ENCODE results near the gene B4GALNT3.

- peak; percentile 87 to 97 (median 97) for TF ChIP-seq CTCF (IDR thresholded peaks at IDR 0.05 in 4 of 5, conservative IDR thresholded peaks at IDR 0.05 in 1 of 5)
- TF ChIP-seq POLR2A (IDR thresholded peaks at IDR 0.05): no peak
Measured at GRCh38 chr12:569803-570434, 110.2 kb downstream of the B4GALNT3 start.

Measured in gastrocnemius medialis (tissue), 4 donors.